Measurements from ENCODE around the gene ABLIM3.

The ABLIM3 gene

GRCh38 chr5:149156435-149157083 is 15.3 kb downstream of the ABLIM3 start:
- DNase-seq (ENCODE audit: low read depth in 1 of 2, low spot score in 1 of 2) = no peak

- no peak for DNase-seq (ENCODE audit: low read depth in 1 of 2, low spot score in 1 of 2)
Observed at GRCh38 chr5:149157330-149157729, 16.0 kb downstream of the ABLIM3 start.

GRCh38 chr5:149160291-149160787 is 19.0 kb downstream of the ABLIM3 start:
- DNase-seq (ENCODE audit: low read depth in 1 of 2, low spot score in 1 of 2) = no peak

- no peak for DNase-seq (ENCODE audit: low read depth in 1 of 2, low spot score in 1 of 2)
Observed at GRCh38 chr5:149161026-149161687, 19.9 kb downstream of the ABLIM3 start.

- no peak for DNase-seq (ENCODE audit: low read depth in 1 of 2, low spot score in 1 of 2)
Observed at GRCh38 chr5:149161850-149162249, 20.6 kb downstream of the ABLIM3 start.

GRCh38 chr5:149162401-149163084 is 21.2 kb downstream of the ABLIM3 start:
- DNase-seq (ENCODE audit: low read depth in 1 of 2, low spot score in 1 of 2) = no peak

- no peak for DNase-seq (ENCODE audit: low read depth in 1 of 2, low spot score in 1 of 2)
Observed at GRCh38 chr5:149164731-149165130, 23.4 kb downstream of the ABLIM3 start.

GRCh38 chr5:149166128-149166527 is 24.8 kb downstream of the ABLIM3 start:
- no peak for DNase-seq (ENCODE audit: low read depth in 1 of 2, low spot score in 1 of 2)

GRCh38 chr5:149166591-149167100 is 25.4 kb downstream of the ABLIM3 start:
- DNase-seq (ENCODE audit: low read depth in 1 of 2, low spot score in 1 of 2) = no peak

GRCh38 chr5:149168276-149168906 is 27.1 kb downstream of the ABLIM3 start:
- no peak for DNase-seq (ENCODE audit: low read depth in 1 of 2, low spot score in 1 of 2)

- DNase-seq (ENCODE audit: low read depth in 1 of 2, low spot score in 1 of 2) = no peak
Observed at GRCh38 chr5:149170299-149170698, 29.0 kb downstream of the ABLIM3 start.

- DNase-seq (ENCODE audit: low read depth in 1 of 2, low spot score in 1 of 2) = no peak
Observed at GRCh38 chr5:149172261-149172660, 31.0 kb downstream of the ABLIM3 start.

- no peak for DNase-seq (ENCODE audit: low read depth in 1 of 2, low spot score in 1 of 2)
Observed at GRCh38 chr5:149172709-149173505, 31.6 kb downstream of the ABLIM3 start.

GRCh38 chr5:149174847-149175234 is 33.5 kb downstream of the ABLIM3 start:
- DNase-seq (ENCODE audit: low read depth in 1 of 2, low spot score in 1 of 2) = no peak

- no peak for DNase-seq (ENCODE audit: low read depth in 1 of 2, low spot score in 1 of 2)
Observed at GRCh38 chr5:149175346-149176105, 34.2 kb downstream of the ABLIM3 start.

- DNase-seq (ENCODE audit: low read depth in 1 of 2, low spot score in 1 of 2) = no peak
Observed at GRCh38 chr5:149177339-149177843, 36.1 kb downstream of the ABLIM3 start.

- no peak for DNase-seq (ENCODE audit: low read depth in 1 of 2, low spot score in 1 of 2)
Observed at GRCh38 chr5:149177911-149178565, 36.7 kb downstream of the ABLIM3 start.

GRCh38 chr5:149181732-149182131 is 40.4 kb downstream of the ABLIM3 start:
- no peak for DNase-seq (ENCODE audit: low read depth in 1 of 2, low spot score in 1 of 2)

- no peak for DNase-seq (ENCODE audit: low read depth in 1 of 2, low spot score in 1 of 2)
Observed at GRCh38 chr5:149182241-149182640, 40.9 kb downstream of the ABLIM3 start.
